ENCODE results near the gene NTM.

NTM gene

GRCh38 chr11:132006884-132007580 lies 636.6 kb downstream of the NTM start:
- no peak for DNase-seq (ENCODE audit: low read depth in 2 of 2)

GRCh38 chr11:132008226-132008625 lies 637.8 kb downstream of the NTM start:
- no peak for DNase-seq (ENCODE audit: low read depth in 2 of 2)

GRCh38 chr11:132008872-132009271 lies 638.5 kb downstream of the NTM start:
- DNase-seq (ENCODE audit: low read depth in 2 of 2) = no peak

- no peak for DNase-seq (ENCODE audit: low read depth in 2 of 2)
Measured at GRCh38 chr11:132020001-132020400, 649.6 kb downstream of the NTM start.

- DNase-seq (ENCODE audit: low read depth in 2 of 2) = no peak
Measured at GRCh38 chr11:132022285-132022684, 651.9 kb downstream of the NTM start.

GRCh38 chr11:132022733-132023478 lies 652.5 kb downstream of the NTM start:
- DNase-seq (ENCODE audit: low read depth in 2 of 2) = no peak

GRCh38 chr11:132024587-132025295 lies 654.3 kb downstream of the NTM start:
- no peak for DNase-seq (ENCODE audit: low read depth in 2 of 2)

- DNase-seq (ENCODE audit: low read depth in 2 of 2) = no peak
Measured at GRCh38 chr11:132026746-132027145, 656.3 kb downstream of the NTM start.

GRCh38 chr11:132028380-132029240 lies 658.2 kb downstream of the NTM start:
- no peak for DNase-seq (ENCODE audit: low read depth in 2 of 2)

GRCh38 chr11:132030896-132031295 lies 660.5 kb downstream of the NTM start:
- DNase-seq (ENCODE audit: low read depth in 2 of 2) = no peak

GRCh38 chr11:132032555-132032954 lies 662.1 kb downstream of the NTM start:
- no peak for DNase-seq (ENCODE audit: low read depth in 2 of 2)

- DNase-seq (ENCODE audit: low read depth in 2 of 2) = no peak
Measured at GRCh38 chr11:132033051-132033450, 662.6 kb downstream of the NTM start.

GRCh38 chr11:132035228-132035627 lies 664.8 kb downstream of the NTM start:
- DNase-seq (ENCODE audit: low read depth in 2 of 2) = no peak

- no peak for DNase-seq (ENCODE audit: low read depth in 2 of 2)
Measured at GRCh38 chr11:132035766-132036165, 665.4 kb downstream of the NTM start.

GRCh38 chr11:132036220-132036619 lies 665.8 kb downstream of the NTM start:
- no peak for DNase-seq (ENCODE audit: low read depth in 2 of 2)

- DNase-seq (ENCODE audit: low read depth in 2 of 2) = no peak
Measured at GRCh38 chr11:132036746-132037466, 666.5 kb downstream of the NTM start.

GRCh38 chr11:132037467-132037862 lies 667.0 kb downstream of the NTM start:
- no peak for DNase-seq (ENCODE audit: low read depth in 2 of 2)

GRCh38 chr11:132037956-132038355 lies 667.5 kb downstream of the NTM start:
- no peak for DNase-seq (ENCODE audit: low read depth in 2 of 2)

- DNase-seq (ENCODE audit: low read depth in 2 of 2) = no peak
Measured at GRCh38 chr11:132039521-132039920, 669.1 kb downstream of the NTM start.

- no peak for DNase-seq (ENCODE audit: low read depth in 2 of 2)
Measured at GRCh38 chr11:132042296-132042695, 671.9 kb downstream of the NTM start.

- no peak for DNase-seq (ENCODE audit: low read depth in 2 of 2)
Measured at GRCh38 chr11:132043714-132044113, 673.3 kb downstream of the NTM start.
